ENCODE data around the gene DYSF.

DNA sequence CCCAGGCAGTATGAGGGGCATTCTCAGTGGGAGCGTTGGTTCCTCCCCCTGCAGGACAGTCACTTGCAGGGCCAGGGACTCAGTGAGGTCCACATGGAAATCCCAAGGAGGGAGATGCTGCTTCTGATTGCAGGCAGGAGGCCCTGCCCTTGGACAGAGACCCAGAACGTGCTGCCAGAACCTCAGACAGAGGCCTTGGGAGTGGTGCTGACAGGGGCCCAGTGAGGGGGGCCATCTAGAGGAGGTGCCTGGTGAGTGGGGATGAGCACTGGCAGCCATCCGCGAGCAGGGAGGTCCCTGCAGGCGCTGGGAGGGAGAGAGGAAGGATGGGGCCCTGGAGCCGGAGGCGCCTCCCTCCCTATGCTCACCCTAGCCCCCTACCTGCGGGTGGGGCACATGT, 133.1 kb downstream of the DYSF start:
- TF ChIP-seq CTCF (conservative IDR thresholded peaks at IDR 0.05; ENCODE audit: low read length) (no peak), EZH2phosphoT487 (IDR thresholded peaks at IDR 0.05; ENCODE audit: borderline replicate concordance, low read depth, low read length) (no peak)
